COR-L47 (cell line): ENCODE measurements around the gene POLN.
"Not testable (repeated sequence)": the region's sequence is repeated elsewhere in the genome, so short reads cannot be mapped to it uniquely, and the experiment has no call there.

Experiments
- DNase-seq: peaks from one replicate; lab custom pipeline; 2025; lab: John Stamatoyannopoulos, UW

The POLN gene

GRCh38 chr4:2219233-2219760 is 22.6 kb downstream of the POLN start:
- no peak for DNase-seq

- no peak for DNase-seq
Measured at GRCh38 chr4:2218436-2218835, 23.5 kb downstream of the POLN start.

GRCh38 chr4:2217726-2218125 is 24.2 kb downstream of the POLN start:
- no peak for DNase-seq

- DNase-seq, result no peak
Measured at GRCh38 chr4:2212831-2213230, 29.1 kb downstream of the POLN start.

- DNase-seq, result not testable (repeated sequence)
Measured at GRCh38 chr4:2202789-2203188, 39.1 kb downstream of the POLN start.

- DNase-seq, result no peak
Measured at GRCh38 chr4:2194496-2194895, 47.4 kb downstream of the POLN start.

- DNase-seq, result no peak
Measured at GRCh38 chr4:2193326-2193725, 48.6 kb downstream of the POLN start.

- no peak for DNase-seq
Measured at GRCh38 chr4:2186865-2187172, 55.1 kb downstream of the POLN start.

- peak; percentile 67 for DNase-seq
Measured at GRCh38 chr4:2186133-2186864, 55.6 kb downstream of the POLN start.

GRCh38 chr4:2183394-2183793 is 58.5 kb downstream of the POLN start:
- no peak for DNase-seq

GRCh38 chr4:2182994-2183393 is 58.9 kb downstream of the POLN start:
- no peak for DNase-seq

GRCh38 chr4:2180410-2180809 is 61.5 kb downstream of the POLN start:
- no peak for DNase-seq

- no peak for DNase-seq
Measured at GRCh38 chr4:2179717-2180116, 62.2 kb downstream of the POLN start.

GRCh38 chr4:2178986-2179385 is 62.9 kb downstream of the POLN start:
- DNase-seq, result no peak

- no peak for DNase-seq
Measured at GRCh38 chr4:2177443-2178093, 64.4 kb downstream of the POLN start.

- DNase-seq, result no peak
Measured at GRCh38 chr4:2175990-2176698, 65.8 kb downstream of the POLN start.

GRCh38 chr4:2174061-2174460 is 67.9 kb downstream of the POLN start:
- no peak for DNase-seq

GRCh38 chr4:2172627-2173231 is 69.2 kb downstream of the POLN start:
- DNase-seq, result no peak

GRCh38 chr4:2172161-2172560 is 69.8 kb downstream of the POLN start:
- DNase-seq, result no peak

- peak; percentile 50 for DNase-seq
Measured at GRCh38 chr4:2168469-2169319, 73.2 kb downstream of the POLN start.

GRCh38 chr4:2166253-2166652 is 75.7 kb downstream of the POLN start:
- no peak for DNase-seq

- DNase-seq, result no peak
Measured at GRCh38 chr4:2165391-2165790, 76.5 kb downstream of the POLN start.
